ENCODE measurements around the gene PPP1R16B.

Gene PPP1R16B

GRCh38 chr20:38818113-38819065 is 12.9 kb downstream of the PPP1R16B start:
- Histone ChIP-seq H3K4me2 (ENCODE audit: low read length) (no peak overlapping the region), H4K20me1 (ENCODE audit: control insufficient read depth, insufficient read depth, low read depth, low read length) (peaks cover 15% of the 10 kb centered on the region; the same call in 1 of the 2 replicates), H3K9me3 (ENCODE audit: control insufficient read depth, insufficient read depth, low read length) (no peaks in the 10 kb centered on the region), H3K27ac (ENCODE audit: low read depth, low read length) (no peak overlapping the region), H3K9me2 (replicated peaks; ENCODE audit: control insufficient read depth, low read length) (no peaks in the 10 kb centered on the region), H3F3A (ENCODE audit: control insufficient read depth, insufficient read depth) (no peaks in the 10 kb centered on the region), H3K4me3 (ENCODE audit: low read length) (no peak overlapping the region), H3K27me3 (ENCODE audit: control insufficient read depth, low read length) (no peaks in the 10 kb centered on the region), H3K4me1 (ENCODE audit: control insufficient read depth, low read length) (peaks cover 25% of the 10 kb centered on the region), H3K36me3 (ENCODE audit: control insufficient read depth, low read length) (peaks cover 65% of the 10 kb centered on the region), H3K79me2 (ENCODE audit: control insufficient read depth, low read length) (peaks cover 95% of the 10 kb centered on the region)
- TF ChIP-seq EZH2phosphoT487 (IDR thresholded peaks at IDR 0.05; ENCODE audit: borderline replicate concordance, low read length) (no peak), CTCF (IDR thresholded peaks at IDR 0.05; ENCODE audit: low read depth, low read length, poor library complexity, severe bottlenecking) (no peak)

DNA sequence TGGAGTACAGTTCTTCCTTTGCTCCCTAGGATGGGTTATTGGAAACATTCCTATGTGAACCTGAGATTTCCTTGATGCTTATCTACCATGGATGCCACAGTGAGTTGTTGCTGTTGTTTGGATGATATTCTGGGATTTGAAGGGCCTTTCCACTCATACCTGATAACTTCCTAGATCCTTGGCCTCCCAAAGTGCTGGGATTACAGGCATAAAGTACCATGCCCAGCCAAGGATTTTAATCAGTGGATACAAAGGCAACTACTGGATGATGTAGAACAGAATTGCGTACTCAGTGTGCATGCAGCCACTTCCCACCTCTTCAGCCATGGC is 20.0 kb downstream of the PPP1R16B start:
- Histone ChIP-seq H3K9me3 (ENCODE audit: control insufficient read depth, insufficient read depth, low read length) (no peaks in the 10 kb centered on the region), H3K4me3 (ENCODE audit: low read length) (no peak overlapping the region), H3K27ac (ENCODE audit: low read depth, low read length) (no peak overlapping the region), H3K4me2 (ENCODE audit: low read length) (no peak overlapping the region), H3F3A (ENCODE audit: control insufficient read depth, insufficient read depth) (no peaks in the 10 kb centered on the region), H3K79me2 (ENCODE audit: control insufficient read depth, low read length) (peaks cover 95% of the 10 kb centered on the region), H3K4me1 (ENCODE audit: control insufficient read depth, low read length) (peaks cover 12% of the 10 kb centered on the region; the same call in 1 of the 2 replicates), H3K9me2 (replicated peaks; ENCODE audit: control insufficient read depth, low read length) (no peaks in the 10 kb centered on the region), H3K27me3 (ENCODE audit: control insufficient read depth, low read length) (no peaks in the 10 kb centered on the region), H4K20me1 (ENCODE audit: control insufficient read depth, insufficient read depth, low read depth, low read length) (peaks cover 4% of the 10 kb centered on the region; the same call in 1 of the 2 replicates), H3K36me3 (ENCODE audit: control insufficient read depth, low read length) (peaks cover 84% of the 10 kb centered on the region)
- no peak for TF ChIP-seq CTCF (IDR thresholded peaks at IDR 0.05; ENCODE audit: low read depth, low read length, poor library complexity, severe bottlenecking)
- no peak for TF ChIP-seq EZH2phosphoT487 (IDR thresholded peaks at IDR 0.05; ENCODE audit: borderline replicate concordance, low read length)

GRCh38 chr20:38825901-38826625 is 20.6 kb downstream of the PPP1R16B start:
- Histone ChIP-seq H3K9me2 (replicated peaks; ENCODE audit: control insufficient read depth, low read length) (no peaks in the 10 kb centered on the region), H3K27ac (ENCODE audit: low read depth, low read length) (no peak overlapping the region), H4K20me1 (ENCODE audit: control insufficient read depth, insufficient read depth, low read depth, low read length) (peaks cover 8% of the 10 kb centered on the region; the same call in 1 of the 2 replicates), H3K9me3 (ENCODE audit: control insufficient read depth, insufficient read depth, low read length) (no peaks in the 10 kb centered on the region), H3K36me3 (ENCODE audit: control insufficient read depth, low read length) (peaks cover 88% of the 10 kb centered on the region), H3K27me3 (ENCODE audit: control insufficient read depth, low read length) (no peaks in the 10 kb centered on the region), H3K4me1 (ENCODE audit: control insufficient read depth, low read length) (peaks cover 13% of the 10 kb centered on the region; the same call in 1 of the 2 replicates), H3K4me3 (ENCODE audit: low read length) (no peak overlapping the region), H3K79me2 (ENCODE audit: control insufficient read depth, low read length) (peaks cover 97% of the 10 kb centered on the region), H3F3A (ENCODE audit: control insufficient read depth, insufficient read depth) (no peaks in the 10 kb centered on the region), H3K4me2 (ENCODE audit: low read length) (no peak overlapping the region)
- TF ChIP-seq EZH2phosphoT487 (IDR thresholded peaks at IDR 0.05; ENCODE audit: borderline replicate concordance, low read length): no peak
- TF ChIP-seq CTCF (IDR thresholded peaks at IDR 0.05; ENCODE audit: low read depth, low read length, poor library complexity, severe bottlenecking): no peak
